GM10248 (cell line): ENCODE data around the gene NISCH.

Experiments used
- CTCF ChIA-PET: fragments of 300-600 bp; sonication (Branson Sonifier 250); formaldehyde crosslinking; extraction: SDS; loops from one replicate; lab custom pipeline; 2021; ENCODE audit warnings: antibody characterized with exemption; lab: Yijun Ruan, JAX
- POLR2A ChIA-PET: fragments of 350-650 bp; sonication (Branson Sonifier 250); formaldehyde crosslinking; extraction: SDS; loops from one replicate; lab custom pipeline; 2020; ENCODE audit warnings: antibody characterized with exemption; lab: Yijun Ruan, JAX
- DNase-seq: peaks from one replicate; pipeline ENCODE4 v3.0.0; 2012; ENCODE audit errors: extremely low spot score
- CTCF ChIP-seq: IDR thresholded peaks from 2 replicates; pipeline ENCODE4 v1.5.1; 2012; ENCODE audit warnings: mild to moderate bottlenecking, low read depth; ENCODE audit errors: extremely low read depth, missing control alignments, control extremely low read depth

NISCH gene

GRCh38 chr3:52506266-52506966, 51.0 kb downstream of the NISCH start:
- DNase-seq: no peak
- POLR2A ChIA-PET: no interaction called here
- CTCF ChIA-PET: no interaction called here
- TF ChIP-seq CTCF: no peak

GRCh38 chr3:52507359-52507758, 52.0 kb downstream of the NISCH start:
- no peak for DNase-seq
- ChIA-PET CTCF (no interaction called here), POLR2A (interaction anchor here (0.6 kb wide), 1 partner anchor 30 kb away, joined by 3 read pairs; no protein-coding TSS in a partner anchor)
- TF ChIP-seq CTCF: no peak

GRCh38 chr3:52509753-52510328, 54.4 kb downstream of the NISCH start:
- ChIA-PET CTCF (no interaction called here), POLR2A (no interaction called here)
- DNase-seq: no peak
- TF ChIP-seq CTCF: no peak

GRCh38 chr3:52511509-52511908, 56.1 kb downstream of the NISCH start:
- POLR2A ChIA-PET: no interaction called here
- DNase-seq: no peak
- CTCF ChIA-PET: interaction anchor here (1.6 kb wide), 1 partner anchor 10 kb away, joined by 3 read pairs; no protein-coding TSS in a partner anchor
- TF ChIP-seq CTCF: no peak

- no peak for DNase-seq
- POLR2A ChIA-PET: no interaction called here
- CTCF ChIA-PET: interaction anchor here (1.6 kb wide), 1 partner anchor 9 kb away, joined by 3 read pairs; no protein-coding TSS in a partner anchor
These were observed 56.7 kb downstream of the NISCH start for GRCh38 chr3:52512105-52512504.

GRCh38 chr3:52512727-52513126, 57.3 kb downstream of the NISCH start:
- CTCF ChIA-PET: interaction anchor here (0.7 to 1.6 kb wide), 2 partner anchors 9 to 40 kb away, joined by 3 read pairs; no protein-coding TSS in a partner anchor
- POLR2A ChIA-PET: no interaction called here
- TF ChIP-seq CTCF: no peak
- no peak for DNase-seq

More at GRCh38 chr3:52512105-52512504, 56.7 kb downstream of the NISCH start:
- no peak for TF ChIP-seq CTCF
